LNCAP (cell line): ENCODE results near the gene PPP1R27.

Experiments used
- CTCF ChIP-seq: fragments of 450-650 bp; IDR thresholded peaks from 2 replicates; pipeline ENCODE4 v1.5.1; 2017; ENCODE audit warnings: mild to moderate bottlenecking

PPP1R27 gene

GRCh38 chr17:81846743-81847689 lies 12.2 kb upstream of the PPP1R27 start:
- no peak for TF ChIP-seq CTCF

- no peak for TF ChIP-seq CTCF
Measured at GRCh38 chr17:81845881-81846742, 11.3 kb upstream of the PPP1R27 start.

- no peak for TF ChIP-seq CTCF
Measured at GRCh38 chr17:81845361-81845760, 10.5 kb upstream of the PPP1R27 start.

GRCh38 chr17:81844887-81845286 lies 10.0 kb upstream of the PPP1R27 start:
- TF ChIP-seq CTCF, result no peak

DNA sequence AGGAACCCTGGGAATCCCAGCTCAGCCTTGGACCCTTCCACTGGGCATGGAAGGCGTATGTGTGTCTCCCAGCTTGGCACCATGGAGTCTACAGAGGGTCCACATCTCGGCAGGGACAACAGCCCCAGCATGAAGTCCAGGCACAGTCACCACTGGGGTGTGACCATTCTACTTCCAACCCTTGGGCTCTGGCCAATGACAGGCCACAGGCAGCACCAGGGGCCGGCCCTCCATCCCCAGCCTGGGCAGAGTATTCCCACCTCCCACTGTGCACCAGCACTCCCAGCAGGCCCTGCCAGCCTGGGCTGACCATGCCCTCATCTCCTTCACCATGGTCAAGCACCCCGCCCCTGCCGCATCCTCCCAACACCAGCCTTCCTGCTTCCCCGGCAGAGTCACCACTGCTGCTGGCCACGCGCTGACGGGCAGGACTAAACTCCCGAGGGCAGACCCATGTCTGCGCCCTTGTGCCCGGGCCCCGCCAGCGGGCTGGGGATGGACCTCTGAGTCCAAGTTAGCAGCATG lies 9.5 kb upstream of the PPP1R27 start:
- TF ChIP-seq CTCF, result no peak

- no peak for TF ChIP-seq CTCF
Measured at GRCh38 chr17:81843713-81844326, 9.0 kb upstream of the PPP1R27 start.
